Omental fat pad (tissue), 4 donors: ENCODE data around the gene INPP5A. TPM values are rescaled to one million over a fixed set of nuclear protein-coding genes. Genes with fewer than 3 reads are reported as not detected.

Experiments
- ATAC-seq: fragments of 150-250 bp; one replicate; pipeline ENCODE4 v1.9.1; 2016; ENCODE audit warnings: mild to moderate bottlenecking, moderate library complexity; ENCODE audit not compliant: low FRiP score
- DNase-seq: peaks from one replicate; pipeline ENCODE4 v3.0.0-alpha.2; 2019; ENCODE audit warnings: low spot score
- CTCF ChIP-seq, 3 donors: fragments of 450-650 bp; IDR thresholded peaks; one replicate each; pipeline ENCODE4 v1.5.1; 2016 to 2017; ENCODE audit warnings: antibody characterized with exemption in 3 of 3, mild to moderate bottlenecking in 3 of 3, moderate library complexity in 2 of 3
- total RNA-seq, 4 donors: library from RNA; depleted of rRNA; stranded (reverse); fragments of >200 nt; gene quantifications; one replicate each; pipeline ENCODE4 v1.1.0, GENCODE V29; 2016

INPP5A gene
- total RNA-seq, 4 donors from 2014 or later = 34.1 to 49.3 (median 43.3) TPM

GRCh38 chr10:132723330-132723970 is 185.9 kb downstream of the INPP5A start:
- DNase-seq (no peak), ATAC-seq (no peak)
- TF ChIP-seq CTCF (IDR thresholded peaks at IDR 0.05) = no peak

- DNase-seq = no peak
- TF ChIP-seq CTCF (IDR thresholded peaks at IDR 0.05) = no peak
Measured at GRCh38 chr10:132724446-132724845, 186.9 kb downstream of the INPP5A start.

DNA sequence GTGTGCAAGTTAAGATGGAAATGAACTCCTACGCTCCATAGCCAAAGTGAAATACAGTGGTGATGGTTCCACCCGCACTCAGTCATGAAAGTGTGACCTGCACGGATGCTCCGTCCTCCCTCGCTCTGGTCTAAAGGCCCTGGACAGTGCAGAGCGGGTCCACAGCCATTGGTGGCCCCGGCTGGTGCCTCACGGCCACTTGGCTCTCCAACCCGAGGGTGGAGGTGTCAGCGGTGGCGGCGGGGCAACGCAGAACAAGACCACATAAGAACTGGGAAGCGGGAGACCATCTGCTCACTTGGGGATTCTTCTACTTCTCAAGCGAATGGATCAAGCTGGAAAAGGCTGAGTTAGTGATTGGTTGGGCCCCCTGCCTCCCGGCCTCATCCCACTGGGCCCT is 187.6 kb downstream of the INPP5A start:
- no peak for TF ChIP-seq CTCF (IDR thresholded peaks at IDR 0.05)
- ATAC-seq (no peak), DNase-seq (no peak)

More at GRCh38 chr10:132724446-132724845, 186.9 kb downstream of the INPP5A start:
- ATAC-seq = no peak

DNA sequence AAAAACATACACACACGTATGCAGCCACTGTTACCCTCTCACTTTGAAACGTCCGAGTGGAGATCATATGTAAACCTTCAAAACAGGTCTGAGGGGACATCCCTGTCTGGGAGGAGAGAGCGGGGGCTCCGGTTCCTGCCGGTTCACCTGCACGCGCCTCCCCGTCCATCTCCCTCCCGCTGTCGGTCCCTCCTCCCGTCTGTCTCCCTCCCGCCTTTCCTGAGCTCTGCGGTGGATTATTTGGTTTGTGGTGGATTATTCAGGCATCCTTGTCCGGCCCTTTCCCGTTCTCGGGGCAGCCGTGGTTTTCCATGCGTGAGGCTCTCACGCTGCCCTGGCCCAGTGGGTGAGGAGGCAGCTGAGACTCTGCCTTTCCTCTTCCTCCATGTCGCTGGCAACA is 188.6 kb downstream of the INPP5A start:
- no peak for DNase-seq
- no peak for TF ChIP-seq CTCF (IDR thresholded peaks at IDR 0.05)
- ATAC-seq = no peak

DNA sequence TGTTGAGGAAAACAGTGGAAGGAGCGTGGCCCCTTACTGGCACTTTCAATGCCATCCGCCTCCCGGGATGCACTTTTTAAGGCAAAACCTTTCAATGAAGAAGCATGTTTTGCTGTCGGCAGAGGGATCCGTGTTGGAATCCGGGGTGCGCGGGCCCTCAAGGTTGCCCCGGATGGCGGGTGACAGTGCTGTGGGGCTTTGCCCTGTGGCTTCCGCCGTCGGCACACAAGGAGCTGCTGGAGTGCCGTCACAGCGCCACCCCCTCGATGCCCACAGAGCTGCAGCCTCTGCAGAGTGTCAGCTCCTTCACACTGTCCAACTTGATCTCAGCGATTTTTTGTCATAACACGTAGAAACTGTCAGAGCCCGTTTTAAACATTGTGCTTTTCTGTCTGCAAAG is 189.4 kb downstream of the INPP5A start:
- ATAC-seq (no peak), DNase-seq (no peak)
- no peak for TF ChIP-seq CTCF (IDR thresholded peaks at IDR 0.05)

GRCh38 chr10:132727411-132727810 is 189.8 kb downstream of the INPP5A start:
- ATAC-seq (no peak), DNase-seq (no peak)
- no peak for TF ChIP-seq CTCF (IDR thresholded peaks at IDR 0.05)

- TF ChIP-seq CTCF (IDR thresholded peaks at IDR 0.05) = no peak
- DNase-seq = no peak
- no peak for ATAC-seq
Measured at GRCh38 chr10:132728321-132728720, 190.7 kb downstream of the INPP5A start.
